ENCODE measurements around the gene CBLN4. TPM values are rescaled to one million over a fixed set of nuclear protein-coding genes. Genes with fewer than 3 reads are reported as not detected.

Gene CBLN4
- total RNA-seq (2014; rRNA removed) = not detected in 2 replicates
- polyA plus RNA-seq (2012) = not detected

- DNase-seq (ENCODE audit: low read depth) = no peak
Observed at GRCh38 chr20:56005389-56005715, at the start of gene CBLN4. Gene CBLN4, minus strand, starts transcription at chr20:56005519. Its CDS starts 1,348 bp downstream, at chr20:56004171.

- DNase-seq (ENCODE audit: low read depth) = no peak
Observed at GRCh38 chr20:56043227-56043626, 37.9 kb upstream of the CBLN4 start.

- no peak for DNase-seq (ENCODE audit: low read depth)
Observed at GRCh38 chr20:56032251-56032650, 26.9 kb upstream of the CBLN4 start.

- no peak for DNase-seq (ENCODE audit: low read depth)
Observed at GRCh38 chr20:56018716-56019115, 13.4 kb upstream of the CBLN4 start.

- DNase-seq (ENCODE audit: low read depth) = no peak
Observed at GRCh38 chr20:56018194-56018593, 12.9 kb upstream of the CBLN4 start.

GRCh38 chr20:56017560-56017959 is 12.2 kb upstream of the CBLN4 start:
- DNase-seq (ENCODE audit: low read depth) = no peak

- DNase-seq (ENCODE audit: low read depth) = no peak
Observed at GRCh38 chr20:56014998-56015397, 9.7 kb upstream of the CBLN4 start.

- DNase-seq (ENCODE audit: low read depth) = no peak
Observed at GRCh38 chr20:56014151-56014550, 8.8 kb upstream of the CBLN4 start.

GRCh38 chr20:56004611-56005388 is 519 bp downstream of the CBLN4 start:
- no peak for DNase-seq (ENCODE audit: low read depth)

GRCh38 chr20:56004007-56004406 is 1.3 kb downstream of the CBLN4 start:
- DNase-seq (ENCODE audit: low read depth) = no peak

GRCh38 chr20:56002908-56003800 is 2.2 kb downstream of the CBLN4 start:
- no peak for DNase-seq (ENCODE audit: low read depth)

GRCh38 chr20:56001890-56002289 is 3.4 kb downstream of the CBLN4 start:
- DNase-seq (ENCODE audit: low read depth) = no peak

GRCh38 chr20:56001106-56001785 is 4.1 kb downstream of the CBLN4 start:
- DNase-seq (ENCODE audit: low read depth) = no peak

GRCh38 chr20:55978550-55978949 is 26.8 kb downstream of the CBLN4 start:
- no peak for DNase-seq (ENCODE audit: low read depth)

GRCh38 chr20:55977690-55978459 is 27.4 kb downstream of the CBLN4 start:
- DNase-seq (ENCODE audit: low read depth) = no peak

- DNase-seq (ENCODE audit: low read depth) = no peak
Observed at GRCh38 chr20:55974491-55975202, 30.7 kb downstream of the CBLN4 start.

GRCh38 chr20:55964790-55965189 is 40.5 kb downstream of the CBLN4 start:
- no peak for DNase-seq (ENCODE audit: low read depth)

- DNase-seq (ENCODE audit: low read depth) = no peak
Observed at GRCh38 chr20:55961376-55962330, 43.7 kb downstream of the CBLN4 start.

GRCh38 chr20:55953201-55953600 is 52.1 kb downstream of the CBLN4 start:
- DNase-seq (ENCODE audit: low read depth) = no peak

- DNase-seq (ENCODE audit: low read depth) = no peak
Observed at GRCh38 chr20:55947701-55948100, 57.6 kb downstream of the CBLN4 start.
